HG03457 (cell line): ENCODE data around the gene CD69.
"Not testable (repeated sequence)": the region's sequence is repeated elsewhere in the genome, so short reads cannot be mapped to it uniquely, and the experiment has no call there.

Source experiments
- ATAC-seq: cut with Tn5 transposase; IDR thresholded peaks from one replicate; pipeline ENCODE4 v1.9.1; 2021; ENCODE audit warnings: moderate number of reproducible peaks; ENCODE audit not compliant: unreplicated experiment

CD69 gene

DNA sequence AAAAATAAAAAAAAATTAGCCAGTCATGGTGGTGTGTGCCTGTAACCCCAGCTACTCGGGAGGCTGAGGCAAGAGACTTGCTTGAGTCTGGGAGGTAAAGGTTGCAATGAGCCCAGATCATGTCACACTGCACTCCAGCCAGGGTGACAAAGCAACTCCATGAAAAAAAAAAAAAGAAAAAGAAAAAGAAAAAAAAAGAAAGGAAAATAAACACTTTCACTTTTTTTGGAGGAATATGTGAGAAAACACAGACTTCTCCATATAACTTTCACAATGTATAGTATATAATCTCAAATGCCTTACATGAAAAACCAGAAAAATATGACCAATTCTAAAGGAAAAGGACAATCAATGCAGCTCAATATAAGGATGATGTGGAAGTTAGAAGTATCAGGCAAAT is 36.7 kb downstream of the CD69 start:
- no peak for ATAC-seq

DNA sequence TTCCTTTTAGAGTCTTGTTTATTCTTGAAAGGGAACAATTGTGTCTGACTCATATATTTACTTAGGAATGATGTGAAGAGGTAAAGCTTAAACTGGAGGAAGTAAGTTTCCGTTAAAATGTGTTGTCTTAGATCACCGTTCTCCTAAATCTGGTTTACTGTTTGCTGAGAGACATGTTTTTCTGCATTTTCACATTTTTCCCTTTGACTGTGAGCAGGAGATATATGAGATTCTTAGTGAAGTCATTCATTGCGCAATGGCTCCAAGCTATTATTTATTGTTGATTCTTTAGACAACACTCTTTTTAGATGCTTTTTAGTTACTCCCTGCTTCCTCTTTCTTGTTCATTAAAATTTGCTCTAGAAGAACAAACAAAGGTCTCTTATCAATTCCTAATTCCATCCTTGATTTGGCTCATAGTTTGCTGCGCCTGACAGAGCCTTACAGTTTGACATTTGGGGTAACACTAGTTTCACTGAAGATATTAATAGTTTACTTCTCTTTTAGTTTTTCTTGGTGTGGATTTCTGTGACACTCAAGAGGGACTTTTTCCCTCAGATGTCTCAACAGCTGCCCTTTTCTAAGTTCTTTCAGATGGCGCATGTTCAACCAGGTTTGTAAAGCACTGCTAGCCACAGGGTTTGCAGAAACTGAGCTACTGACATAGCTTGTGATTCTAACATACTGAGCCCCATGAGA is 39.2 kb downstream of the CD69 start:
- peak; percentile 45 for ATAC-seq

DNA sequence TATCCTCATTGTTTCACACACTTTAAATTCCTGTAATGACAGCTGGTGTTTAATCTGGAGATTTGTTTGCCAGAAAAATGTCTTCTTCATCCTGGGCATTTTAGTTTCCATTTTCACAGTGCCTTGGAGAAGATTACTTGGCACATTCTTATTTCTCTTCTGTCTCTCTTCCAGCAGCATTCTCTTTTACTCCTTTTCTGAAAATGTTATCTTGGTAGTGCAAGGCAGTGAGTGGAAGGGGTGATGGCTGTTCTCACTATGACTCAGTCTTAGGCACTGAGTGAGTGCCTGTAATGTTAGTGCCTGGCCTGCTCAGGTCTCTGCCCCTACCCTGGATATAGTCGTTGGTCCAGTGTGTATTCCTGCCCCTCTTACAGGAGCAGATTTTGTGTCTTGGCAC is 40.9 kb downstream of the CD69 start:
- ATAC-seq = no peak

- ATAC-seq = no peak
Measured at GRCh38 chr12:9718968-9719367, 41.7 kb downstream of the CD69 start.

- no peak for ATAC-seq
Measured at GRCh38 chr12:9717070-9717925, 43.4 kb downstream of the CD69 start.

DNA sequence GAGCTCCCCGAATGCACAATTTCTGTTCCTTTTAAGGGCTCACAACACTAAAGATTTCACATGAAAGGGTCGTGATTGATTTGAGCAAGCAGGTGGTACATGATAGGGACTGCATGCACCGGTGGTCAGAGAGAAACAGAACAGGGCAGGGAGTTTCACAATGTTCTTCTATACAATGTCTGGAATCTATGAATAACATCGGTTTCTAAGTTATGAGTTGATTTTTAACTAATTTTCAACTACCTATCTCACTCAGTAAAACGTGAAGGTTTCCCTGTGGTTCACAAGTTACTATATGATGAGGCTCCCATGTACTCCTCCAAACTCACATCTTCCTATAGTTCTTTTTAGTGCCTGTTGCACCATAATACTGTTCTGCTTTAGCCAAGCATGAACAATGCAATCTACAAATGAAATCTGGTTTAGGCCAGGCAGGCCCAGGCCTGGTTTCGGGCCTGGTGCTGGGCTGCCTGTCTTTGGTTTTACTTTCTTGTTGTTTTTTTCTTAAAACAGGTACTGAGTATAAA is 47.6 kb downstream of the CD69 start:
- peak; percentile 66 for ATAC-seq

DNA sequence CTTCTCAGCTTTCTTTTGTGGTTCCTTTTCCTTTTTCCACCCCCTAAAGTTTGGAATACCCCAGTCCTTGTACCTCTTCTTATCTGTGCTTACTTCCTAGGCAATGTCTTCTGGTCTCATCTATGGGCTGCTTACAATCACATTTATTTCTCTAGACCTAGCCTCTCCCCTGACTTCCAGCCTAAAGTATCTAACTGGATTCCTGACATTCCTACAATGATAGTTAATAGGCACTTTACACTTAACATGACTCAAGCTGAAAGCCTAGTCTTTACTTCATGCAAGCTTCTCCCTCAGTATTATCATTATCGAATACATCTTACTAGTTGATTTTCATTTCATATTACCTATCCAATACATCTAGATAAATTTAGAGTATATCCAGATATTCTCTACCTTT is 49.0 kb downstream of the CD69 start:
- ATAC-seq = no peak

DNA sequence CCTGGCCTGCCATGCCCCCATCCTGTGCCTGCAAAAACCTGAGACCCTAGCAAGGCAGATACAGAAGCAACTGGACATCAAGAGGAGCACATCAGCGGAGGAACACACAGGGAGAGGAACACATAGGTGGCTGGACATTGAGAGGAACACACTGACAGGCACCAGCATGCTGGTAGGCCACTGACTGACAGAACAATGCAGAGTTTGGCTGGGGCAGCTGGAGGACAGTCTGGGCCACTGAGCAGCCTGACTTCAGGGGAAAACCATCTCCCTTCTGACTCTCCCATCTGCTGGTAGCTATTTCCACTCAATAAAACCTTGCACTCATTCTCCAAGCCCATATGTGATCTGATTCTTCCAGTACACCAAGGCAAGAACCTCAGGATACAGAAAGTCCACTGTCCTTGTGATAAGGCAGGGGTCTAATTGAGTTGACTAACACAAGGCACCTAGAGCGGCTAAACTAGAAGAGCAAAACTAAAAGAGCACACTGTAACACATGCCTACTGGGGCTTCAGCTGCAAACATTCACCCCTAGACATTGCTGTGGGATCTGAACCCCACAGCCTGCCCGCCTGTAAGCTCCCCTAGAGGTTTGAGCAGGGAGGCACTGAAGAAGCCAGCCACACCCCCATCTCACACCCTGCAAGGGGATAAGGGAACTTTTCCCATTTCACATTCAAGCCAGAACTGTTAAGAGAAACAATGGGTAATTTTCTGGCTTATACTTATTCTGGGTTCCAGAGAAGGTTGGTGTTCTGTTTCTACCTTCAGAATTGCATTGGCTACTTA is 49.9 kb downstream of the CD69 start:
- ATAC-seq = no peak

GRCh38 chr12:9708853-9709252 is 51.8 kb downstream of the CD69 start:
- ATAC-seq = no peak

GRCh38 chr12:9707864-9708808 is 52.6 kb downstream of the CD69 start:
- ATAC-seq = no peak

DNA sequence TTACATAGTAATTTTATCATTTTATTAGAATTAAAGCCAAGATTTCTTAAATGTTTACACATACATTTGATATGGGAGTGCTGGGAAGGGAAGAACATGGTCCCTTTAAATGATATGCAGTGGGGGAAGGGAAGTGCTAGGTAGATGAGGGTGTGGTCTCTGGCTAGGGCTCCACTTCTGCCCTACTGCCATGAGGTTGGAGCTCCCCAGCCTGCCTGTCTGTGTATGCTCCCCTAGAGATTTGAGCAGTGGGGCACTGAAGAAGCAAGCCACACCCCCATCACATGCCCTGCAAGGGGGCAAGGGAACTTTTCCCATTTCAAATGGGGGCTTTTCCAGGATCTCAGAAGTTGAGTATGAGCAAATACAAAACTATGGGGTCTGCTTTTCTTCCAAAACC is 53.3 kb downstream of the CD69 start:
- ATAC-seq = no peak

DNA sequence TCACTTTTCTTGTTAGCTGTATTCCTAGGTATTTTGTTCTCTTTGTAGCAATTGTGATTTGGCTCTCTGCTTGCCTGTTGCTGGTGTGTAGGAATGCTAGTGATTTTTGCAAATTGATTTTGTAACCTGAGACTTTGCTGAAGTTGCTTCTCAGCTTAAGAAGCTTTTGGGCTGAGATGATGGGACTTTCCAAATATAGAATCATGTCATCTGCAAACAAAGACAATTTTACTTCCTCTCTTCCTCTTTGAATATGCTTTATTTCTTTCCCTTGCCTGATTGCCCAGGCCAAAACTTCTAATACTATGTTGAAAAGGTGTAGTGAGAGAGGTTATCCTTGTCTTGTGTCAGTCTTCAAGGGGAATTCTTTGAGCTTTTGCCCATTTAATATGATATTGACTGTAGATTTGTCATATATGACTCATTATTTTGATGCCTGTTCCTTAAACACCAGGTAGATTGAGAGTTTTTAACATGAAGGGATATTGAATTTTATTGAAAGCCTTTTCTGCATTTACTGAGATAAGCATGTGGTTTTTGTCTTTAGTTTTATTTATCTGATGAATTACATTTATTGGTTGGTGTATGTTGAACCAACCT is 54.5 kb downstream of the CD69 start:
- no peak for ATAC-seq

- not testable (repeated sequence) for ATAC-seq
Measured at GRCh38 chr12:9704561-9704960, 56.1 kb downstream of the CD69 start.
